ENCODE data around the gene STIMATE.

STIMATE gene

GRCh38 chr3:52892625-52893311 is 4.6 kb downstream of the STIMATE start:
- no peak for DNase-seq

- no peak for DNase-seq
Observed at GRCh38 chr3:52892290-52892624, 5.1 kb downstream of the STIMATE start.

GRCh38 chr3:52891615-52892081 is 5.7 kb downstream of the STIMATE start:
- no peak for DNase-seq

- DNase-seq, result no peak
Observed at GRCh38 chr3:52891164-52891563, 6.2 kb downstream of the STIMATE start.

- no peak for DNase-seq
Observed at GRCh38 chr3:52890735-52891134, 6.6 kb downstream of the STIMATE start.

GRCh38 chr3:52889901-52890300 is 7.4 kb downstream of the STIMATE start:
- peak; percentile 24 for DNase-seq

- no peak for DNase-seq
Observed at GRCh38 chr3:52887166-52887565, 10.2 kb downstream of the STIMATE start.

- no peak for DNase-seq
Observed at GRCh38 chr3:52886049-52886730, 11.2 kb downstream of the STIMATE start.

- peak; percentile 59 for DNase-seq
Observed at GRCh38 chr3:52882377-52882776, 15.0 kb downstream of the STIMATE start.

GRCh38 chr3:52881871-52882270 is 15.5 kb downstream of the STIMATE start:
- peak; percentile 67 for DNase-seq

GRCh38 chr3:52880474-52880873 is 16.9 kb downstream of the STIMATE start:
- no peak for DNase-seq

GRCh38 chr3:52880047-52880446 is 17.3 kb downstream of the STIMATE start:
- DNase-seq, result no peak

GRCh38 chr3:52879581-52879980 is 17.8 kb downstream of the STIMATE start:
- no peak for DNase-seq

GRCh38 chr3:52879090-52879489 is 18.3 kb downstream of the STIMATE start:
- DNase-seq, result no peak

- DNase-seq, result no peak
Observed at GRCh38 chr3:52877085-52877484, 20.3 kb downstream of the STIMATE start.

- no peak for DNase-seq
Observed at GRCh38 chr3:52874864-52875587, 22.3 kb downstream of the STIMATE start.

- DNase-seq, result no peak
Observed at GRCh38 chr3:52874160-52874701, 23.1 kb downstream of the STIMATE start.

GRCh38 chr3:52873433-52874159 is 23.8 kb downstream of the STIMATE start:
- DNase-seq, result no peak

GRCh38 chr3:52872245-52872644 is 25.1 kb downstream of the STIMATE start:
- DNase-seq, result no peak

- no peak for DNase-seq
Observed at GRCh38 chr3:52871761-52872160, 25.6 kb downstream of the STIMATE start.

- no peak for DNase-seq
Observed at GRCh38 chr3:52870471-52870870, 26.9 kb downstream of the STIMATE start.

GRCh38 chr3:52866427-52866826 is 30.9 kb downstream of the STIMATE start:
- DNase-seq, result no peak

- no peak for DNase-seq
Observed at GRCh38 chr3:52865994-52866393, 31.4 kb downstream of the STIMATE start.
